ENCODE measurements around the gene ITPKB. TPM values are rescaled to one million over a fixed set of nuclear protein-coding genes. Genes with fewer than 3 reads are reported as not detected.

ITPKB gene
- total and polyA plus RNA-seq, 4 experiments from 2014 or later = 52.2 to 159 (median 104) TPM

DNA sequence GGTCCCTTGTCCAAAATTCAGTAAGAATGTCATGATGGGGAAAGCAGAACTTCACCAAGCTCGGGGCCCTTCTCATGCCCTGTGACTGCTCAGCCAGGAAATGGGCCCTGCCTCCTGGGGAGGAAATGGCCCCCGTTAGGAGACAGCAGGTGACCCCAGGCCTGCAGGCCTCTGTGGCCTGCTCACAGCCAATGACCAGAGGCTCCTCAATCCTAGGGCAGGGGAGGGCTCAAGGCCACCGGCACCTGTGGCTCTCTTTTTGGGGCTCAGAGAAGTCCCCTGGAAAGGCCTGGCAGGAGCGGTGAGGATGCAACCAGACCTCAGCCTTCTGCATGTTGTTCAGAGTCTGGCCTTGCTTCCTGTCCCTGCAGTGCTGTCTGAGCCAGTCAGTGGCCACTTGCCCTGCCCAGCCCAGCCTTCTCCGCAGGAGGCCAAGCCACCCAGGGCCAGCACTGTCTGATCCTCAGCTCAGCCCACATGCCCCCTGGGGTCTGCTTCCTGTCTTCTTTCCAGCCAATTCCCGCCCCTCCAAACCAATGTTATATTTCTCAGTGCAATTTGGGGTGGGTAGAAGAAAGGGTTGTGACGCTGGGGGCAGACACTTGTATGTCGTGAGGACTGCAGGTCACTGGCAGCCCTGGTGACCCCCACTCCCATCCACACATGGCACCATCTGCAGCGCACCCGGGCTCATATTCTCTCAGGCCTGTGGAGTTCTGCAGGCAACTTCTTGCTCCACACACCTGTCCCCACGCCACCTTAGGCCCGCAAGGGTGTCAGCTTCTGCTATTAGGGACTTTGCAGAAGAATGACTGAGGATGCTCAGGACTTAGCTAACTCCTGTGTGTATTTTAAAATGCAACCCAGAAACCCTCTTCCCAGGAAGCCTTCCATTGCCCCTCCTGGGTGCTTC lies 83.6 kb downstream of the ITPKB start:
- Histone ChIP-seq H3K27ac (ENCODE audit: low read depth, low read length) (no peak overlapping the region), H3K4me3 (ENCODE audit: low read length in 2 of 2) (no peak overlapping the region), H3K27me3 (ENCODE audit: insufficient read depth, low read length) (no peaks in the 10 kb centered on the region), H3K36me3 (ENCODE audit: insufficient read depth, low read length) (no peaks in the 10 kb centered on the region), H3K9me3 (ENCODE audit: control insufficient read depth in 1 of 2, low read length in 2 of 2) (no peaks in the 10 kb centered on the region), H3K4me1 (ENCODE audit: insufficient read depth, low read length) (no peaks in the 10 kb centered on the region)
- Mint-ChIP-seq H3K9me3 (peaks cover 0 to 1% (median 0%) of the 10 kb centered on the region in 8 donors), H3K27ac (peak overlapping the region in 2 of 7 donors; percentile 93 to 97), H3K4me1 (peaks cover 0 to 76% (median 35%) of the 10 kb centered on the region in 4 donors), H3K4me3 (peak overlapping the region in 7 of 8 donors; percentile 43 to 91 (median 86)), H3K36me3 (peaks cover 0 to 40% of the 10 kb centered on the region in 2 donors), H3K27me3 (no peaks in the 10 kb centered on the region)
- POLR2A ChIA-PET (ENCODE audit: partially characterized antibody) = interaction anchor here (1.4 to 4.6 kb wide), 6 partner anchors 8 to 173 kb away, joined by 3 to 64 read pairs (median 11); no protein-coding TSS in a partner anchor
- DNase-seq = no peak
- intact Hi-C loops (cut with micrococcal nuclease) = loop anchor here (2.0 to 5.0 kb wide), 2 partner anchors 21 to 37 kb away; no protein-coding TSS in a partner anchor
- CTCF ChIA-PET (ENCODE audit: partially characterized antibody) = interaction anchor here (1.0 to 2.4 kb wide), 5 partner anchors 18 to 75 kb away, joined by 3 to 12 read pairs (median 6); no protein-coding TSS in a partner anchor

DNA sequence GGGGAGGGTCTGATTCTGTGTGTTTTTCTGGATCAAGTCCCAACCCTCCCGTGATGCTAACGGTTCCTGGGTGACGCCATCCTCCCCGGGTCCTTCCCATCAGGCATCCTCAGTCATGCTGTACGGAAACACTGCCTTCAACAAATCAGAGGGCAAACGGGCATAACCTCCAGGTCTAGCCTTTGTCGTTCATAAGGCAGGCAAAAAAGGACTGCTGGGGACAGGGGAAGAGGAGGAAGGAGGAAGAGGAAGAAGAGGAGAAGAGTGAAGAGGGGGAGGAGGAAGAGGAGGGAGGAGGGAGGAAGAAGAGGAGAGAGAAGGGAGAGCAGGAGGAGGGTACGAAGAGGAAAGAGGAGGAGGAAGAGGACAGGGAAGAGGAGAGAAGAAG lies 84.4 kb downstream of the ITPKB start:
- H3K36me3 ChIP-seq (ENCODE audit: insufficient read depth, low read length) = no peaks in the 10 kb centered on the region
- H3K4me1 Mint-ChIP-seq = peaks cover 0 to 75% (median 39%) of the 10 kb centered on the region in 4 donors
- intact Hi-C loops (cut with micrococcal nuclease) = loop anchor here (2.0 to 5.0 kb wide), 2 partner anchors 20 to 38 kb away; no protein-coding TSS in a partner anchor
- no peaks in the 10 kb centered on the region for H3K9me3 ChIP-seq (ENCODE audit: control insufficient read depth in 1 of 2, low read length in 2 of 2)
- POLR2A ChIA-PET (ENCODE audit: partially characterized antibody) = interaction anchor here (0.8 to 4.6 kb wide), 24 partner anchors 9 to 284 kb away, joined by 3 to 64 read pairs (median 6); partner anchors contain the start of genes ITPKB and PARP1
- no peaks in the 10 kb centered on the region for H3K27me3 ChIP-seq (ENCODE audit: insufficient read depth, low read length)
- H3K36me3 Mint-ChIP-seq = peaks cover 0 to 43% of the 10 kb centered on the region in 2 donors
- no peaks in the 10 kb centered on the region for H3K9me3 Mint-ChIP-seq
- DNase-seq = no peak
- no peak overlapping the region for H3K27ac ChIP-seq (ENCODE audit: low read depth, low read length)
- CTCF ChIA-PET (ENCODE audit: partially characterized antibody) = interaction anchor here (1.0 to 2.4 kb wide), 10 partner anchors 10 to 174 kb away, joined by 3 to 14 read pairs (median 6); no protein-coding TSS in a partner anchor
- H3K4me3 Mint-ChIP-seq = peak overlapping the region in 7 of 8 donors; percentile 83 to 91 (median 86)
- H3K27me3 Mint-ChIP-seq = no peaks in the 10 kb centered on the region
- H3K4me3 ChIP-seq (ENCODE audit: low read length in 2 of 2) = peak overlapping the region in 1 of 2 donors; percentile 6
- H3K27ac Mint-ChIP-seq = peak overlapping the region in 1 of 7 donors; percentile 97
- no peaks in the 10 kb centered on the region for H3K4me1 ChIP-seq (ENCODE audit: insufficient read depth, low read length)

DNA sequence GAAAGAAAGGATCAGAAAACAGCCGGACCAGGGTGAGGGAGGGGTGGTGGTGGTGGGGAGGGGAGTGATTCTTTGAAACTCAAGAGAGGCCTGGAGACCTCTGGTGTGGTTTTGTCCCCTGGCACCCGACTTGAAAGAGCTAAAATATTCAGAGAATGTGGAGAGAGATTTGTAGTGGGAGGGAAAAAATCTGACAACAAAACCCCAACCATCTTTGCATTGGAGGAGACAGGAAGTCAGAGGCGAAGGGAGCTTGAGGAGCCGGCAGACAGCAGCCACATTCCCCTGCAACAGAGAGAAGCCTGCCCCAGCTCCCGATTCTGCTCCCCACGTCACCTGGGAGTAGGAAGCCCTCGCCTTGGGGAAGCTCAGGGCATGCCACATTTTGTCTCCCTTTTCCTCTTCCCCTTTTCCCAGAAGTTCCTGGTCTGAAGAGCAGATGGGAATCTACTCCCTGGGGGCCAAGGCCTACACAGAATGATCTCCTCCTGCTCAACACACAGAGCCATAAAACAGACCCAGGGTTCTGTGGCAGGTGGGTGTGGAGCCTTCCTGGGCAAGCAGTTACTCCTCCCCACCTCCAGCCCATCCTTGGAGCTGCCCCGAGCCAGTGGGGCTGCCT lies 84.9 kb downstream of the ITPKB start:
- Mint-ChIP-seq H3K4me1 (peaks cover 0 to 73% (median 43%) of the 10 kb centered on the region in 4 donors), H3K36me3 (peaks cover 3 to 46% of the 10 kb centered on the region in 2 donors), H3K27ac (peak overlapping the region in 1 of 7 donors; percentile 97), H3K4me3 (peak overlapping the region; percentile 82 to 91 (median 86)), H3K27me3 (no peaks in the 10 kb centered on the region), H3K9me3 (peaks cover 0 to 2% (median 0%) of the 10 kb centered on the region in 8 donors)
- H3K4me1 ChIP-seq (ENCODE audit: insufficient read depth, low read length) = no peaks in the 10 kb centered on the region
- intact Hi-C loops (cut with micrococcal nuclease) = loop anchor here (2.0 kb wide), 1 partner anchor 19 kb away; no protein-coding TSS in a partner anchor
- H3K27me3 ChIP-seq (ENCODE audit: insufficient read depth, low read length) = no peaks in the 10 kb centered on the region
- no peak for DNase-seq
- peak overlapping the region; percentile 30 to 32 for H3K4me3 ChIP-seq (ENCODE audit: low read length in 2 of 2)
- no peaks in the 10 kb centered on the region for H3K9me3 ChIP-seq (ENCODE audit: control insufficient read depth in 1 of 2, low read length in 2 of 2)
- peaks cover 3% of the 10 kb centered on the region for H3K36me3 ChIP-seq (ENCODE audit: insufficient read depth, low read length)
- POLR2A ChIA-PET (ENCODE audit: partially characterized antibody) = interaction anchor here (0.8 to 4.6 kb wide), 27 partner anchors 9 to 285 kb away, joined by 3 to 64 read pairs (median 7); partner anchors contain the start of genes ITPKB and PARP1
- H3K27ac ChIP-seq (ENCODE audit: low read depth, low read length) = no peak overlapping the region
- CTCF ChIA-PET (ENCODE audit: partially characterized antibody) = interaction anchor here (1.1 to 2.4 kb wide), 14 partner anchors 8 to 174 kb away, joined by 3 to 14 read pairs (median 7); no protein-coding TSS in a partner anchor

DNA sequence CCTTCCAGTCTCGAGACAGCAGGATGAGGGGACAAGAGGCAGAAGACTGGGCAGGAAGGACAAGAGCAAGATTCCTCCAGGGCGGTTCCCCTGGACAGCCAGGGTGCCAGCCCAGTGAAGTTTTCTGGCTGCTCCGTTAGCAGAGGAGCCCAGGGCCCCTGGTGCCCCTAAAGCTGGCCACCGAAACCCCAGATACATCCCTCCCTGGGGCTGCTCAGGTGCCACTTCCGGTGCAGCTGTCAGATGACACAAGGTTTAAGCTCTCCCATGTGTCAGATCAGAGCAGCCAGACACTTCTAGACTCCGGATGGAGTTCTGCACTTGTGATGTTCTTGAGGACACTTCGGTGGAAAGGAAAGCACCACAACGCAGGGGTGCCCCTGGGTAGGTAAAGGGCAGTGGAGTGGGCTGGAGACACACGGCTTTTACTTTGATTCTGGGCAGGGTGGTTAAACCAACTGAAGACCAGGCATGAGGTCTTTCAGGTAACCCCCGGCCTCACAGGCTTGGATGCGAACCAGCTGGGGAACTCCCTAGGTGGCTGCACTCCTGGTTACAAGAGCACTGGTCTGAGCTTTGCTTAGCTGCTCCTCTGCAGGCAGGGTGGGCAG lies 85.7 kb downstream of the ITPKB start:
- Histone ChIP-seq H3K4me1 (ENCODE audit: insufficient read depth, low read length) (no peaks in the 10 kb centered on the region), H3K36me3 (ENCODE audit: insufficient read depth, low read length) (peaks cover 10% of the 10 kb centered on the region), H3K4me3 (ENCODE audit: low read length in 2 of 2) (peak overlapping the region; percentile 30 to 32), H3K27me3 (ENCODE audit: insufficient read depth, low read length) (no peaks in the 10 kb centered on the region), H3K9me3 (ENCODE audit: control insufficient read depth in 1 of 2, low read length in 2 of 2) (no peaks in the 10 kb centered on the region), H3K27ac (ENCODE audit: low read depth, low read length) (no peak overlapping the region)
- H3K9me3 Mint-ChIP-seq = peaks cover 0 to 3% (median 0%) of the 10 kb centered on the region in 8 donors
- no peaks in the 10 kb centered on the region for H3K27me3 Mint-ChIP-seq
- peak overlapping the region; percentile 82 to 91 (median 86) for H3K4me3 Mint-ChIP-seq
- H3K27ac Mint-ChIP-seq = peak overlapping the region in 1 of 7 donors; percentile 97
- DNase-seq = peak; percentile 72 to 91 (median 76)
- ChIA-PET POLR2A (ENCODE audit: partially characterized antibody) (interaction anchor here (0.6 to 4.6 kb wide), 28 partner anchors 9 to 286 kb away, joined by 3 to 64 read pairs (median 6); partner anchors contain the start of genes ITPKB and PARP1), CTCF (ENCODE audit: partially characterized antibody) (interaction anchor here (0.6 to 2.4 kb wide), 16 partner anchors 9 to 175 kb away, joined by 3 to 14 read pairs (median 6); no protein-coding TSS in a partner anchor)
- intact Hi-C loops (cut with micrococcal nuclease) = loop anchor here (1.0 kb wide), 1 partner anchor 10 kb away; no protein-coding TSS in a partner anchor
- peaks cover 0 to 73% (median 46%) of the 10 kb centered on the region in 4 donors for H3K4me1 Mint-ChIP-seq
- peaks cover 10 to 52% of the 10 kb centered on the region in 2 donors for H3K36me3 Mint-ChIP-seq

DNA sequence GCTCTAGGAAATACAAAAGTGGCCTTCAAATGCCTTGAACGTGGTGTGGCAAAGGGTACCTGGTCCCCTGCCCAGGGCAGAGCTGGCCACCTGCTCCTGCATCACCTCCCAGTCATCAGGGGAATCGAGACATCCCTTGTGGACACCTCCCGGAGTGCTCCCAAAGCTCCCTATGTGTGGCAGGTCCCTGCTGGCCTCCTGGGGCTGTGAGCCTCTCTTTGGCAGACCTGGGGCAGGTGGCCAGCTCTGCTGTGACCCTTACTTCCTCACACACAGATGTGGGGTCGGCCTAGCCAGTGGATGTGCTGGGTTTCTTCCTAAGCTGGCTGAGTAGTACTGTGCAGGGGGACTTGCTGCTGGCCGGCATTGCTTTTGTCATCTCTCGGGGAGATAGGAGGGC lies 86.5 kb downstream of the ITPKB start:
- Mint-ChIP-seq H3K9me3 (peaks cover 0 to 3% (median 0%) of the 10 kb centered on the region in 8 donors), H3K4me1 (peaks cover under 1 to 70% (median 47%) of the 10 kb centered on the region in 4 donors), H3K36me3 (peaks cover 18 to 55% of the 10 kb centered on the region in 2 donors), H3K4me3 (peak overlapping the region in 6 of 8 donors; percentile 12 to 91 (median 68)), H3K27ac (peak overlapping the region in 1 of 7 donors; percentile 97), H3K27me3 (no peaks in the 10 kb centered on the region)
- Histone ChIP-seq H3K36me3 (ENCODE audit: insufficient read depth, low read length) (peaks cover 19% of the 10 kb centered on the region), H3K9me3 (ENCODE audit: control insufficient read depth in 1 of 2, low read length in 2 of 2) (no peaks in the 10 kb centered on the region), H3K27ac (ENCODE audit: low read depth, low read length) (no peak overlapping the region), H3K27me3 (ENCODE audit: insufficient read depth, low read length) (no peaks in the 10 kb centered on the region), H3K4me1 (ENCODE audit: insufficient read depth, low read length) (peaks cover 6% of the 10 kb centered on the region), H3K4me3 (ENCODE audit: low read length in 2 of 2) (no peak overlapping the region)
- CTCF ChIA-PET (ENCODE audit: partially characterized antibody) = interaction anchor here (1.0 to 3.7 kb wide), 11 partner anchors 10 to 176 kb away, joined by 3 to 14 read pairs (median 7); no protein-coding TSS in a partner anchor
- POLR2A ChIA-PET (ENCODE audit: partially characterized antibody) = interaction anchor here (0.7 to 4.6 kb wide), 14 partner anchors 10 to 88 kb away, joined by 3 to 64 read pairs (median 12); partner anchors contain the start of gene ITPKB
- intact Hi-C loops (cut with micrococcal nuclease) = loop anchor here (1.0 kb wide), 1 partner anchor 11 kb away; no protein-coding TSS in a partner anchor
- DNase-seq = peak in 1 of 5 donors; percentile 39

DNA sequence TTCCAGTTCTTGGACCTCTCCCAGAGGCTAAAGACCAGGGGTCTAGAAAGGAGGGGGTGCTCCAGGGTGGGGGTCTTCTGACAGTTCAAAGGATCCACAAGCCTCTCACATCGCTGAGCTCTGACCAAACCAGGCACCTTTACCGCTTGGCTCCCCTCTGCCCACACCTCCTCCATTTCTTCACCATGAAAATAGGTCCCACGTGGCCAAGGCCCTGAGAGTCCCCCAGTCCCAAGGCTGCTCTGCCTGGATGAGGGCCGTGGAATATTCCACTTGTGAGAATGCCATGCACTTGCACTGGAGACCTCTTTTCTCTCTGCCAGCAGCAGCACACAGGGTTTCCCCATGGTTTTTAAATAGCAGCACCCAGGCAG lies 87.4 kb downstream of the ITPKB start:
- CTCF ChIA-PET (ENCODE audit: partially characterized antibody) = interaction anchor here (1.1 to 3.7 kb wide), 5 partner anchors 18 to 177 kb away, joined by 3 to 14 read pairs (median 5); no protein-coding TSS in a partner anchor

More for the DNA sequence above, 87.4 kb downstream of the ITPKB start:
- H3K36me3 Mint-ChIP-seq = peaks cover 23 to 56% of the 10 kb centered on the region in 2 donors
- Histone ChIP-seq H3K27ac (ENCODE audit: low read depth, low read length) (no peak overlapping the region), H3K9me3 (ENCODE audit: control insufficient read depth in 1 of 2, low read length in 2 of 2) (no peaks in the 10 kb centered on the region), H3K27me3 (ENCODE audit: insufficient read depth, low read length) (no peaks in the 10 kb centered on the region), H3K36me3 (ENCODE audit: insufficient read depth, low read length) (peaks cover 27% of the 10 kb centered on the region), H3K4me1 (ENCODE audit: insufficient read depth, low read length) (peaks cover 15% of the 10 kb centered on the region), H3K4me3 (ENCODE audit: low read length in 2 of 2) (no peak overlapping the region)
- POLR2A ChIA-PET (ENCODE audit: partially characterized antibody) = interaction anchor here (1.0 to 1.6 kb wide), 4 partner anchors 10 to 82 kb away, joined by 3 to 7 read pairs (median 3); no protein-coding TSS in a partner anchor
- H3K27me3 Mint-ChIP-seq = no peaks in the 10 kb centered on the region
- H3K27ac Mint-ChIP-seq = peak overlapping the region in 1 of 7 donors; percentile 84
- H3K4me3 Mint-ChIP-seq = no peak overlapping the region
- H3K4me1 Mint-ChIP-seq = peaks cover 9 to 63% (median 45%) of the 10 kb centered on the region in 4 donors
- peaks cover 0 to 3% (median 0%) of the 10 kb centered on the region in 8 donors for H3K9me3 Mint-ChIP-seq
- DNase-seq = no peak
- intact Hi-C loops (cut with micrococcal nuclease) = no loop called here
